HepG2 (cell line): ENCODE results near the gene BSN. TPM values are rescaled to one million over a fixed set of nuclear protein-coding genes. Genes with fewer than 3 reads are reported as not detected.

Experiments
- ATAC-seq: fragments of 200-7000 bp; cut with Tn5 transposase; 3 replicates; pipeline ENCODE4 v1.9.1; 2020; ENCODE audit warnings: mild to moderate bottlenecking, moderate library complexity
- BruUV-seq: library from RNA; stranded (reverse); fragments of 400-500 nt; replicated peaks from 2 replicates; lab custom pipeline; 2021; lab: Mats Ljungman, UMichigan
- CTCF ChIA-PET: fragments of 300-600 bp; formaldehyde crosslinking; extraction: SDS; loops from one replicate; lab custom pipeline; 2021; ENCODE audit warnings: low total read pairs, inconsistent platforms, low intra/inter-chr PET ratio; lab: Yijun Ruan, JAX
- POLR2A ChIA-PET: fragments of 350-600 bp; sonication (Branson Sonifier 250); formaldehyde crosslinking; loops from one replicate; lab custom pipeline; 2020; ENCODE audit warnings: antibody characterized with exemption, inconsistent platforms; lab: Yijun Ruan, JAX
- DNase-seq: peaks from one replicate; pipeline ENCODE4 v3.0.0-alpha.2; 2015; ENCODE audit warnings: low spot score
- FAIRE-seq: peaks from 3 replicates; lab custom pipeline; 2011; peaks lifted over from hg19 to GRCh38; lab: Jason Lieb, UNC
- H2AFZ ChIP-seq: one replicate; pipeline ENCODE4 v1.6.1; 2011; ENCODE audit warnings: low read length, inconsistent platforms
- H3K27ac ChIP-seq: fragments of 300-600 bp; 3 replicates; pipeline ENCODE4 v1.8.0; 2011; ENCODE audit warnings: mixed run types, mild to moderate bottlenecking, mixed read lengths, low read length, inconsistent platforms; ENCODE audit not compliant: insufficient read depth; ENCODE audit errors: extremely low read length
- H3K27me3 ChIP-seq, 2 experiments: fragments of 200-600 bp in 1 of 2; 2 replicates in 1 of 2; 3 replicates in 1 of 2; pipeline versions ENCODE4 v1.6.0 to v1.8.0; 2011; ENCODE audit warnings: low read length in 2 of 2, mild to moderate bottlenecking in 2 of 2, moderate library complexity in 2 of 2, inconsistent platforms in 1 of 2; ENCODE audit not compliant: insufficient read depth in 2 of 2, control insufficient read depth in 1 of 2
- H3K36me3 ChIP-seq, 2 experiments: fragments of 200-600 bp in 1 of 2; replicated peaks in 1 of 2; 2 replicates in 1 of 2; 3 replicates in 1 of 2; pipeline versions ENCODE4 v1.5.1 to v1.8.0; 2011; ENCODE audit warnings: low read length in 2 of 2, inconsistent platforms in 1 of 2; ENCODE audit not compliant: insufficient read depth in 2 of 2, control insufficient read depth in 1 of 2
- H3K4me1 ChIP-seq: 2 replicates; pipeline ENCODE4 v1.5.1; 2012; ENCODE audit warnings: low read length, inconsistent platforms; ENCODE audit not compliant: insufficient read depth
- H3K4me2 ChIP-seq: 2 replicates; pipeline ENCODE4 v1.6.0; 2011; ENCODE audit warnings: low read depth, low read length, inconsistent platforms
- H3K4me3 ChIP-seq, 3 experiments: fragments of 200-600 bp in 1 of 3; sonication (generic), shearing (Covaris generic) in 1 of 3; replicated peaks in 1 of 3; 2 replicates each; pipeline ENCODE4 v1.5.1; 2011 to 2016; ENCODE audit warnings: low read length in 3 of 3, inconsistent platforms in 2 of 3, low read depth in 2 of 3, mild to moderate bottlenecking in 2 of 3, control low read depth in 1 of 3, mixed read lengths in 1 of 3; ENCODE audit not compliant: insufficient read depth in 1 of 3
- H3K79me2 ChIP-seq: one replicate; pipeline ENCODE4 v1.6.1; 2011; ENCODE audit warnings: low read length, inconsistent platforms; ENCODE audit not compliant: insufficient read depth
- H3K9ac ChIP-seq: 2 replicates; pipeline ENCODE4 v1.6.0; 2011; ENCODE audit warnings: mild to moderate bottlenecking, low read depth, low read length, inconsistent platforms; ENCODE audit not compliant: insufficient read depth
- H3K9me3 ChIP-seq: 2 replicates; pipeline ENCODE4 v1.5.1; 2012; ENCODE audit warnings: mild to moderate bottlenecking, low read length
- H4K20me1 ChIP-seq: 2 replicates; pipeline ENCODE4 v1.6.0; 2011; ENCODE audit warnings: inconsistent platforms, mild to moderate bottlenecking, low read length, moderate library complexity; ENCODE audit not compliant: insufficient read depth
- FOXP1 ChIP-seq, 2 experiments: fragments of 450-650 bp in 1 of 2; IDR thresholded peaks; 2 replicates each; pipeline ENCODE4 v1.6.1; 2017 to 2018; ENCODE audit warnings: antibody characterized with exemption in 1 of 2
- PTBP1 ChIP-seq: fragments of 200-400 bp; formaldehyde crosslinking; IDR thresholded peaks from 2 replicates; pipeline ENCODE4 v1.6.1; 2018; ENCODE audit warnings: low read length, low read depth; ENCODE audit not compliant: poor library complexity, severe bottlenecking
- RBFOX2 ChIP-seq: fragments of 200-400 bp; formaldehyde crosslinking; IDR thresholded peaks from 2 replicates; pipeline ENCODE4 v1.6.1; 2017; ENCODE audit warnings: low read depth, mild to moderate bottlenecking, low read length
- ZBTB38 ChIP-seq: sonication (generic); formaldehyde crosslinking; IDR thresholded peaks from 2 replicates; pipeline ENCODE4 v1.5.1; 2020; ENCODE audit warnings: mild to moderate bottlenecking, missing genetic modification reagents
- ZFP41 ChIP-seq: sonication (generic); formaldehyde crosslinking; IDR thresholded peaks from 2 replicates; pipeline ENCODE4 v1.4.0; 2020; ENCODE audit warnings: mild to moderate bottlenecking, missing genetic modification reagents, borderline replicate concordance
- ZNF296 ChIP-seq: sonication (generic); formaldehyde crosslinking; conservative IDR thresholded peaks from 2 replicates; pipeline ENCODE4 v1.5.0; 2020; ENCODE audit warnings: mild to moderate bottlenecking, missing genetic modification reagents
- ZNF337 ChIP-seq: sonication (generic); formaldehyde crosslinking; IDR thresholded peaks from 2 replicates; pipeline ENCODE4 v1.5.1; 2020; ENCODE audit warnings: missing genetic modification reagents, low read depth, mild to moderate bottlenecking, borderline replicate concordance
- ZNF446 ChIP-seq: sonication (generic); formaldehyde crosslinking; IDR thresholded peaks from 2 replicates; pipeline ENCODE4 v1.5.0; 2020; ENCODE audit warnings: mild to moderate bottlenecking, missing genetic modification reagents
- WGBS: methylation state at CpG from one replicate; pipeline ENCODE4 v1.1.6; 2017; ENCODE audit warnings: low lambda C conversion rate; 5-methylcytosine and 5-hydroxymethylcytosine counted together
- in situ Hi-C: cut with HindIII; loops from 2 replicates; pipeline ENCODE4 v1.10.0; 2017; ENCODE audit warnings: low pct_unique_long_range_greater_than_20kb; ENCODE audit not compliant: extremely low pct_ligation_motif_present
- intact Hi-C: fragments of 100-400 bp; cut with micrococcal nuclease; formaldehyde crosslinking; loops from one replicate; pipeline ENCODE4 v1.10.0; 2022; ENCODE audit not compliant: unreplicated experiment
- polyA plus RNA-seq, 8 experiments: library from polyadenylated mRNA; depleted of rRNA in 3 of 8; stranded (reverse) in 7 of 8; unstranded in 1 of 8; fragments of >200 nt; fragmentation: Illumina TruSeq in 4 of 8; extraction: Trizol in 4 of 8; gene quantifications; 2 replicates each; pipeline versions ENCODE4 v1.2.1 to v1.2.3, GENCODE V29; 2011 to 2016; ENCODE audit warnings: low read depth in 4 of 8, missing spikeins in 1 of 8, mixed read lengths in 1 of 8; ENCODE audit not compliant: insufficient read depth in 1 of 8
- total RNA-seq, 5 experiments: library from RNA; depleted of rRNA; stranded (reverse); fragments of >200 nt; fragmentation: Illumina TruSeq; extraction: Trizol; gene quantifications; 2 replicates each; pipeline ENCODE4 v1.2.3, GENCODE V29; 2016; ENCODE audit warnings: low read depth in 1 of 5
- TF ChIP-seq, protein P1 (sequence below): sonication (generic); formaldehyde crosslinking; IDR thresholded peaks from 2 replicates; pipeline ENCODE4 v1.4.0; 2020; ENCODE audit warnings: missing genetic modification reagents
- TF ChIP-seq, protein P2 (sequence below): sonication (generic); formaldehyde crosslinking; IDR thresholded peaks from 2 replicates; pipeline ENCODE4 v1.8.1; 2023; ENCODE audit warnings: mild to moderate bottlenecking, inconsistent platforms, moderate library complexity, missing genetic modification reagents, borderline replicate concordance

The BSN gene
- total and polyA plus RNA-seq, 2 of the 13 experiments (the other 11 are each of a cell fraction or from before 2014, with no cell fraction given) = 0.42 to 0.86 TPM

DNA sequence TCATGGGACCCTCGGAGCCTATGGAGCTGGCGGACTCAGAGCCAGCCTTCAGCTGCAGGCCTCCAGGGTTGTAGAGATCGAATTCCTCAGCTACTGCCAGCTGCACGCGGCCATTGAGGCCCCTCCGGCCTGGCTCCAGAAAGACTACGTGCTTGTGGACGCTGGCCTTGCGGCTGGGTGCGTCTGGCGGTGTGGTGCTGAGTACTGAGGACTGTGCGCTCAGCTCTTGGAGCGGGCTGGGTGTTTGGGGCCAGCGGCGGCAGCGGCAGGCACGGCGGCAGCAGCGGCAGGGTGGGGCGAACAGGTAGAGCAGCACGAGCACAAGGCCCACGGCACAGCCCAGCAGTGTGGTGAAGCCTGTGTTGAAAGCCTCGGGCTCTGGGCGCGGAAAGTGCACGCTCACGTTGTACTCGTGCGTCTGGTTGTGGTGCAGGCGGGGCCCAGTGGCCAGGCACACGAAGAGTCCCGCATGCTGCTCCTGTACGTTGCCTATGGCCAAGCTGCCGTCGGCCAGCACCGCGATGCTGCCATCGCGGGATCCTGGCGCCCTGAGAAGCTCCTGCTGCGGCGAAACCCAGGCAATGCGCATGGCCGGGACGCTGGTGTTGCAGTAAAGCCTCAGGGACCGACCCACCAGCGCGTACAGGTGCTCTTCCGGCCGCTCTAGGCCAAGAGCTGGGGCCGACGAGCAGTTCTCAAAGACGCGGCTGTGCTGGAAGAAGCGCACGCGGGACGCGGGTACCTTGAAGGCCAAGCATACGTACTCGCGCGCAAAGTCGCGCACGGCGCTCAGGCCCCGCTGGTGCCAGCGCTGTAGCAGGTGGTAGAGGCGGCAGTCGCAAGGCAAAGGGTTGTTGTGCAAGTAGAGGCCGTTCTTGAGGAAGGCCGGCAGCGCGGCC is 163.9 kb downstream of the BSN start (continued):
- TF ChIP-seq, protein P1, sequence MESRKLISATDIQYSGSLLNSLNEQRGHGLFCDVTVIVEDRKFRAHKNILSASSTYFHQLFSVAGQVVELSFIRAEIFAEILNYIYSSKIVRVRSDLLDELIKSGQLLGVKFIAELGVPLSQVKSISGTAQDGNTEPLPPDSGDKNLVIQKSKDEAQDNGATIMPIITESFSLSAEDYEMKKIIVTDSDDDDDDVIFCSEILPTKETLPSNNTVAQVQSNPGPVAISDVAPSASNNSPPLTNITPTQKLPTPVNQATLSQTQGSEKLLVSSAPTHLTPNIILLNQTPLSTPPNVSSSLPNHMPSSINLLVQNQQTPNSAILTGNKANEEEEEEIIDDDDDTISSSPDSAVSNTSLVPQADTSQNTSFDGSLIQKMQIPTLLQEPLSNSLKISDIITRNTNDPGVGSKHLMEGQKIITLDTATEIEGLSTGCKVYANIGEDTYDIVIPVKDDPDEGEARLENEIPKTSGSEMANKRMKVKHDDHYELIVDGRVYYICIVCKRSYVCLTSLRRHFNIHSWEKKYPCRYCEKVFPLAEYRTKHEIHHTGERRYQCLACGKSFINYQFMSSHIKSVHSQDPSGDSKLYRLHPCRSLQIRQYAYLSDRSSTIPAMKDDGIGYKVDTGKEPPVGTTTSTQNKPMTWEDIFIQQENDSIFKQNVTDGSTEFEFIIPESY (CRISPR knock-in tag) = peak; percentile 12; the same call in 1 of the 2 replicates
- no peak for TF ChIP-seq ZNF446 (CRISPR knock-in tag)
- TF ChIP-seq RBFOX2 = peak; percentile 40
- TF ChIP-seq, protein P2, sequence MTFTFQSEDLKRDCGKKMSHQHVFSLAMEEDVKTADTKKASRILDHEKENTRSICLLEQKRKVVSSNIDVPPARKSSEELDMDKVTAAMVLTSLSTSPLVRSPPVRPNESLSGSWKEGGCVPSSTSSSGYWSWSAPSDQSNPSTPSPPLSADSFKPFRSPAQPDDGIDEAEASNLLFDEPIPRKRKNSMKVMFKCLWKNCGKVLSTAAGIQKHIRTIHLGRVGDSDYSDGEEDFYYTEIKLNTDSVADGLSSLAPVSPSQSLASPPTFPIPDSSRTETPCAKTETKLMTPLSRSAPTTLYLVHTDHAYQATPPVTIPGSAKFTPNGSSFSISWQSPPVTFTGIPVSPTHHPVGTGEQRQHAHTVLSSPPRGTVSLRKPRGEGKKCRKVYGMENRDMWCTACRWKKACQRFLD = no peak
- TF ChIP-seq ZNF337 (CRISPR knock-in tag) = no peak
- TF ChIP-seq ZNF296 = no peak

DNA sequence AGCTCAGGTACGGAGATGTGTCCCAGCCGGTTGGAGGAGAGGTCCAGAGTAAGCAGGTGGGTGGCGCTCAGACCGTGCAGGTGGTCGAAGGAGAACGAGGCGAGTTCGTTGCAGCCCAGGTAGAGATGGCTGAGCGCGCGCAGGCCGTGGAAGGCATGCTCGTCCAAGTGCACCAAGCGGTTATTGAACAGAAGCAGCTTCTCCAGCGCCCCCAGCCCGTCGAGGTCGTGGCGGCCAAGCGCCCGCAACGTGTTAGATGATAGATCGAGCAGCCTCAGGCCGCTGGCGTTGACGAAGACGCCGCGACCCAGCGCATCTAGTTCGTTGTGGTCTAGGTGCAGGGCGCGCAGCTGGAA is 164.6 kb downstream of the BSN start:
- H3K9ac ChIP-seq = no peak overlapping the region
- ChIA-PET POLR2A (no interaction called here), CTCF (no interaction called here)
- no peak for ATAC-seq
- in situ Hi-C loops (no loop called here), intact Hi-C loops (no loop called here)
- H3K4me1 ChIP-seq = peaks cover 10% of the 10 kb centered on the region
- H2AFZ ChIP-seq = no peak overlapping the region
- WGBS = 97% methylated on average over 33 of the region's 33 CpGs
- H3K4me3 ChIP-seq = no peak overlapping the region
- H3K4me2 ChIP-seq = no peak overlapping the region
- BruUV-seq = no TSS peak
- H3K27ac ChIP-seq = no peak overlapping the region
- no peak for FAIRE-seq
- peaks cover 19% of the 10 kb centered on the region in 2 experiments; a peak in 4 of 5 replicates for H3K36me3 ChIP-seq
- TF ChIP-seq ZBTB38 (CRISPR knock-in tag) = peak; percentile 12; the same call in 1 of the 2 replicates
- no peak for TF ChIP-seq PTBP1
- no peak for TF ChIP-seq FOXP1 (IDR thresholded peaks at IDR 0.05)
- no peak for TF ChIP-seq FOXP1 (CRISPR knock-in tag; IDR thresholded peaks at IDR 0.05)
- no peak for TF ChIP-seq ZFP41 (CRISPR knock-in tag)
- no peaks in the 10 kb centered on the region for H4K20me1 ChIP-seq
- H3K79me2 ChIP-seq = peaks cover 13% of the 10 kb centered on the region
- no peak for DNase-seq
- no peaks in the 10 kb centered on the region for H3K27me3 ChIP-seq
- no peaks in the 10 kb centered on the region for H3K9me3 ChIP-seq
